Activated B cell treated with CpG ODN at 0.5 μM for 24 hours (primary cell): Measurements from ENCODE around the gene HIBADH. TPM values are rescaled to one million over a fixed set of nuclear protein-coding genes. Genes with fewer than 3 reads are reported as not detected.
"Not testable (repeated sequence)": the region's sequence is repeated elsewhere in the genome, so short reads cannot be mapped to it uniquely, and the experiment has no call there.

Experiments
- ATAC-seq: fragments of 200-7000 bp; cut with Tn5 transposase; one replicate; pipeline ENCODE4 v1.10.0; 2021; ENCODE audit warnings: low read depth, mild to moderate bottlenecking, moderate library complexity
- CTCF ChIA-PET: fragments of 350-600 bp; sonication (Branson Sonifier 250); formaldehyde crosslinking; loops from one replicate; lab custom pipeline; 2021; ENCODE audit warnings: antibody characterized with exemption; lab: Charles Lee
- POLR2A ChIA-PET: fragments of 350-600 bp; sonication (Branson Sonifier 250); formaldehyde crosslinking; loops from one replicate; lab custom pipeline; 2021; ENCODE audit warnings: antibody characterized with exemption; lab: Charles Lee
- DNase-seq: peaks from one replicate; pipeline ENCODE4 v3.0.0; 2022
- H3K27ac Mint-ChIP-seq: one replicate; pipeline ENCODE4 v1.8.0; 2020; ENCODE audit warnings: mixed read lengths
- H3K27me3 Mint-ChIP-seq: one replicate; pipeline ENCODE4 v1.8.0; 2021; ENCODE audit warnings: mixed read lengths
- H3K36me3 Mint-ChIP-seq: one replicate; pipeline ENCODE4 v1.8.0; 2021; ENCODE audit warnings: low read depth, mixed read lengths
- H3K4me1 Mint-ChIP-seq: one replicate; pipeline ENCODE4 v1.8.0; 2021; ENCODE audit warnings: mixed read lengths
- H3K4me3 Mint-ChIP-seq: one replicate; pipeline ENCODE4 v1.8.0; 2020; ENCODE audit warnings: mild to moderate bottlenecking, mixed read lengths
- H3K9me3 Mint-ChIP-seq: one replicate; pipeline ENCODE4 v1.8.0; 2020; ENCODE audit warnings: mixed read lengths
- CTCF ChIP-seq: fragments of 200-600 bp; IDR thresholded peaks from one replicate; pipeline ENCODE4 v1.8.0; 2022; ENCODE audit warnings: antibody characterized with exemption, mild to moderate bottlenecking
- intact Hi-C: fragments of 100-400 bp; cut with micrococcal nuclease; formaldehyde crosslinking; loops from one replicate; pipeline ENCODE4 v1.15.1; 2024
- total RNA-seq: library from RNA; stranded (reverse); gene quantifications from 2 replicates; pipeline ENCODE4 v1.2.3, GENCODE V29; 2022

HIBADH gene
- total RNA-seq, 1 donor from 2014 or later: 9.8 TPM

- no peak for TF ChIP-seq CTCF
- H3K4me3 Mint-ChIP-seq: no peak overlapping the region
- H3K9me3 Mint-ChIP-seq: no peaks in the 10 kb centered on the region
- intact Hi-C loops: no loop called here
- DNase-seq: no peak
- CTCF ChIA-PET: no interaction called here
- ATAC-seq: no peak
- H3K4me1 Mint-ChIP-seq: peaks cover 9% of the 10 kb centered on the region
- POLR2A ChIA-PET: no interaction called here
- no peaks in the 10 kb centered on the region for H3K27me3 Mint-ChIP-seq
- no peak overlapping the region for H3K27ac Mint-ChIP-seq
- H3K36me3 Mint-ChIP-seq: peaks cover 19% of the 10 kb centered on the region
Observed at GRCh38 chr7:27640884-27641574, 21.7 kb downstream of the HIBADH start.

GRCh38 chr7:27639851-27640250 is 22.8 kb downstream of the HIBADH start:
- H3K4me1 Mint-ChIP-seq: peaks cover 9% of the 10 kb centered on the region
- H3K36me3 Mint-ChIP-seq: peaks cover 16% of the 10 kb centered on the region
- TF ChIP-seq CTCF: no peak
- H3K9me3 Mint-ChIP-seq: no peaks in the 10 kb centered on the region
- H3K27me3 Mint-ChIP-seq: no peaks in the 10 kb centered on the region
- ATAC-seq: no peak
- H3K27ac Mint-ChIP-seq: no peak overlapping the region
- intact Hi-C loops: no loop called here
- no peak overlapping the region for H3K4me3 Mint-ChIP-seq
- DNase-seq: no peak
- POLR2A ChIA-PET: no interaction called here
- CTCF ChIA-PET: no interaction called here

- H3K4me1 Mint-ChIP-seq, DNase-seq, ATAC-seq, H3K9me3 Mint-ChIP-seq, POLR2A ChIA-PET, H3K4me3 Mint-ChIP-seq, CTCF ChIA-PET, H3K27ac Mint-ChIP-seq, intact Hi-C loops, H3K27me3 Mint-ChIP-seq: not testable (repeated sequence)
- H3K36me3 Mint-ChIP-seq: peaks cover 16% of the 10 kb centered on the region
Observed at GRCh38 chr7:27639048-27639447, 23.6 kb downstream of the HIBADH start.

GRCh38 chr7:27636326-27637006 is 26.2 kb downstream of the HIBADH start:
- TF ChIP-seq CTCF: no peak
- Mint-ChIP-seq H3K4me3 (no peak overlapping the region), H3K27me3 (no peaks in the 10 kb centered on the region), H3K36me3 (peaks cover 18% of the 10 kb centered on the region), H3K9me3 (no peaks in the 10 kb centered on the region), H3K4me1 (peaks cover 9% of the 10 kb centered on the region), H3K27ac (no peak overlapping the region)
- ChIA-PET POLR2A (no interaction called here), CTCF (no interaction called here)
- DNase-seq (no peak), ATAC-seq (no peak)
- intact Hi-C loops: no loop called here

- DNase-seq (no peak), ATAC-seq (no peak)
- no peaks in the 10 kb centered on the region for H3K9me3 Mint-ChIP-seq
- CTCF ChIA-PET: no interaction called here
- H3K27me3 Mint-ChIP-seq: no peaks in the 10 kb centered on the region
- no peak overlapping the region for H3K27ac Mint-ChIP-seq
- peaks cover 18% of the 10 kb centered on the region for H3K36me3 Mint-ChIP-seq
- TF ChIP-seq CTCF: no peak
- H3K4me3 Mint-ChIP-seq: no peak overlapping the region
- peaks cover 9% of the 10 kb centered on the region for H3K4me1 Mint-ChIP-seq
- intact Hi-C loops: no loop called here
- POLR2A ChIA-PET: no interaction called here
Observed at GRCh38 chr7:27635728-27636127, 27.0 kb downstream of the HIBADH start.
